ENCODE data around the gene MUS81.

DNA sequence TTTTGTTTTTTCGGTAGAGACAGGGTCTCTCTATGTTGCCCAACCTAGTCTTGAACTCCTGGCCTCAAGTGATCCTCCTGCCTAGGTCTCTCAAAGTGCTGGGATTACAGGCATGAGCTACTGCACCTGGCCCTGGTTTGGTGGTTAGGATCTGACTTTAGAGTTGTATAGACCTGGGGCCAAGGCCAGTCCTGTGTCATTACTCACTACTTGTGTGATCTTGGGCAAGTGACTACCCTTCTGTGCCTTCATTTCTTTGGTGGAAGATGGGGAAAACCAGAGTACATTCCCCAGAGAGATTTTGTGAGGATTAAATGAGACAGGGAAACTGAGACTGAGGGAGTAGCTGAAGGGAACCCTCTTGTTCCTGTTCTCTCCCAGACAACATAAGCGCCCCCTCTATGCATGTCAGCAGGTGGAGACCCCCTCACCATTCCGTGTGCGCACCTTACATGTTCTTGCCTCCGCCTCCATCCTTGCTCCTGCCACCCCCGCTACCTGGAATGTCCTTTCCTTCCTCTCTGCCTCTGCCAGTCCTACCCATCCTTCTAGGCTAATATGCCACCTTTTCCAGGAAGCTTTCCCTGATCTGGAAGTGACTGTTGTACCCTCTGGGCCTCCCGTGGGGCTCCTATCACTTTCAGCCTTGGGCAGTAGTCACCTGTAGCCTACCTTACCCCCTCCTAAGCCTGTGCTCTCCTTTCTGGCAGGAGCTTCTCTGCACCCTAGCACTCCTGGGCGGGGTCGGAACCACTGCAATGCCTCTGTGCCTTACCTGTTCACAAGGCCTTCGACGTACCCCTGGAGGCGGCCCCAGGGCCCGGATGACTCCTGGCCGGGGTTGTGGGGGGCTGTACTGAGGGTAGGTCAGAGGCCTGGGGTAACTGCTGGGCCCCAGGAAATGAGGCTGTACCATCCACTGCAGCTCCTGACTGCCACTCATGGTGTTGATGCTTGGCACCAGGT, 36.1 kb downstream of the MUS81 start:
- TF ChIP-seq GATA2 (IDR thresholded peaks at IDR 0.05; ENCODE audit: low read depth, low read length): no peak
- TF ChIP-seq GATA3 (IDR thresholded peaks at IDR 0.05; ENCODE audit: low read depth, low read length): no peak

Data from SH-SY5Y (cell line).